Peyer's patch (tissue), 4 donors: ENCODE results near the gene ITSN2. TPM values are rescaled to one million over a fixed set of nuclear protein-coding genes. Genes with fewer than 3 reads are reported as not detected.

Source experiments
- DNase-seq, 3 donors: peaks; one replicate each; pipeline ENCODE4 v3.0.0-alpha.2; 2017 to 2019
- H3K27ac ChIP-seq, 4 donors: fragments of 200-600 bp; sonication (generic); one replicate each; pipeline ENCODE4 v1.5.1; 2016 to 2019
- H3K27me3 ChIP-seq, 2 donors: fragments of 200-600 bp; sonication (generic); one replicate each; pipeline ENCODE4 v1.5.1; 2019
- H3K36me3 ChIP-seq, 3 donors: fragments of 200-600 bp; sonication (generic); one replicate each; pipeline ENCODE4 v1.5.1; 2016 to 2019
- H3K4me1 ChIP-seq, 4 donors: fragments of 200-600 bp; sonication (generic); one replicate each; pipeline ENCODE4 v1.5.1; 2016 to 2019
- H3K4me3 ChIP-seq, 4 donors: fragments of 200-600 bp; sonication (generic); 1 replicate in 3 of 4; 2 replicates in 1 of 4; pipeline ENCODE4 v1.5.1; 2016 to 2019; ENCODE audit warnings: mild to moderate bottlenecking in 1 of 4
- H3K9me3 ChIP-seq, 4 donors: fragments of 200-600 bp; sonication (generic); one replicate each; pipeline ENCODE4 v1.5.1; 2016 to 2019; ENCODE audit warnings: mild to moderate bottlenecking in 1 of 4
- POLR2A ChIP-seq, 2 donors: fragments of 450-650 bp; IDR thresholded peaks; one replicate each; pipeline ENCODE4 v1.5.1; 2017; ENCODE audit warnings: antibody characterized with exemption in 2 of 2, mild to moderate bottlenecking in 2 of 2, moderate library complexity in 2 of 2
- total RNA-seq, 4 donors: library from RNA; depleted of rRNA; stranded (reverse); fragments of >200 nt; gene quantifications; one replicate each; pipeline ENCODE4 v1.1.0, GENCODE V29; 2016
- TF ChIP-seq, protein P1 (sequence below), 6 experiments: fragments of 450-650 bp in 4 of 6; fragments of 200-600 bp in 2 of 6; sonication (generic) in 1 of 6; IDR thresholded peaks; one replicate each; pipeline ENCODE4 v1.5.1; 2017 to 2019; ENCODE audit warnings: antibody characterized with exemption in 6 of 6, mild to moderate bottlenecking in 3 of 6, moderate library complexity in 1 of 6

Gene ITSN2
- total RNA-seq, 4 donors from 2014 or later: 35.6 to 112 (median 46.4) TPM

DNA sequence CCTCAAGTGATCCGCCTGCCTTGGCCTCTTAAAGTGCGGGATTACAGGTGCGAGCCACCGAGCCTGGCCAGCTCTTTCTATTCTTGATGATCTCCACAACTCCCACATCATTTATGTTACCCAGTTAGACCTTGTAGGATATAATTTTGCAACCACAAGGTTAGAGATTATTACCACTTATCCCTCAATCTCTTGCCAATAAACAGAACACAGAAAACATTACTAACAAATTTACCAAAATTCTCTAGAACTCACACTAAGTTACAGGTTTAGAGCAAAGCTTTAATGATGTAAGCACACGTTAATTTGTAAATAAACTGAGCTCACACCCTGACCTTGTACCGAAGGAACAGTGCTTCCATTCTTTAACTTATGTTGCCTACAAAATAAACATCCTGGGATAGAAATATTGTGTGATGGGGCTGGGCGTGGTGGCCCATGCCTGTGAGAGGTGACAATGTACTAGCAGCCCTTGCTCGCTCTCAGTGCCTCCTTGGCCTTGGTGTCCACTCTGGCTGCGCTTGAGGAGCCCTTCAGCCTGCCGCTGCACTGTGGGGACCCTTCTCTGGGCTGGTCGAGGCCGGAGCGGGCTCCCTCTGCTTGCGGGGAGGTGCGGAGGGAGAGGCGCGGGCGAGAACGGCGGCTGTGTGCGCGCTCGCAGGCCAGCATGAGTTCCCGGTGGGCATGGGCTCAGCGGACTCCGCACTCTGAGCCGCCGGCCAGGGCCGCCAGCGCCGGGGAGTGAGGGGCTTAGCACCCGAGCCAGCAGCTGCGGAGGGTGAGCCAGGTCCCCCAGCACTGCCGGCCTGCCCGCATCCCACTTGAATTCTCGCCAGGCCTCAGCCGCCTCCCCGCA, 42.1 kb upstream of the ITSN2 start:
- H3K27ac ChIP-seq: no peak overlapping the region
- no peaks in the 10 kb centered on the region for H3K36me3 ChIP-seq
- no peak for DNase-seq
- peaks cover 0 to 13% (median 0%) of the 10 kb centered on the region in 4 donors for H3K4me1 ChIP-seq
- no peaks in the 10 kb centered on the region for H3K27me3 ChIP-seq
- no peaks in the 10 kb centered on the region for H3K9me3 ChIP-seq
- peak overlapping the region in 3 of 4 donors; percentile 15 to 25 (median 20) for H3K4me3 ChIP-seq
- TF ChIP-seq, protein P1, sequence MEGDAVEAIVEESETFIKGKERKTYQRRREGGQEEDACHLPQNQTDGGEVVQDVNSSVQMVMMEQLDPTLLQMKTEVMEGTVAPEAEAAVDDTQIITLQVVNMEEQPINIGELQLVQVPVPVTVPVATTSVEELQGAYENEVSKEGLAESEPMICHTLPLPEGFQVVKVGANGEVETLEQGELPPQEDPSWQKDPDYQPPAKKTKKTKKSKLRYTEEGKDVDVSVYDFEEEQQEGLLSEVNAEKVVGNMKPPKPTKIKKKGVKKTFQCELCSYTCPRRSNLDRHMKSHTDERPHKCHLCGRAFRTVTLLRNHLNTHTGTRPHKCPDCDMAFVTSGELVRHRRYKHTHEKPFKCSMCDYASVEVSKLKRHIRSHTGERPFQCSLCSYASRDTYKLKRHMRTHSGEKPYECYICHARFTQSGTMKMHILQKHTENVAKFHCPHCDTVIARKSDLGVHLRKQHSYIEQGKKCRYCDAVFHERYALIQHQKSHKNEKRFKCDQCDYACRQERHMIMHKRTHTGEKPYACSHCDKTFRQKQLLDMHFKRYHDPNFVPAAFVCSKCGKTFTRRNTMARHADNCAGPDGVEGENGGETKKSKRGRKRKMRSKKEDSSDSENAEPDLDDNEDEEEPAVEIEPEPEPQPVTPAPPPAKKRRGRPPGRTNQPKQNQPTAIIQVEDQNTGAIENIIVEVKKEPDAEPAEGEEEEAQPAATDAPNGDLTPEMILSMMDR (IDR thresholded peaks at IDR 0.05): no peak

DNA sequence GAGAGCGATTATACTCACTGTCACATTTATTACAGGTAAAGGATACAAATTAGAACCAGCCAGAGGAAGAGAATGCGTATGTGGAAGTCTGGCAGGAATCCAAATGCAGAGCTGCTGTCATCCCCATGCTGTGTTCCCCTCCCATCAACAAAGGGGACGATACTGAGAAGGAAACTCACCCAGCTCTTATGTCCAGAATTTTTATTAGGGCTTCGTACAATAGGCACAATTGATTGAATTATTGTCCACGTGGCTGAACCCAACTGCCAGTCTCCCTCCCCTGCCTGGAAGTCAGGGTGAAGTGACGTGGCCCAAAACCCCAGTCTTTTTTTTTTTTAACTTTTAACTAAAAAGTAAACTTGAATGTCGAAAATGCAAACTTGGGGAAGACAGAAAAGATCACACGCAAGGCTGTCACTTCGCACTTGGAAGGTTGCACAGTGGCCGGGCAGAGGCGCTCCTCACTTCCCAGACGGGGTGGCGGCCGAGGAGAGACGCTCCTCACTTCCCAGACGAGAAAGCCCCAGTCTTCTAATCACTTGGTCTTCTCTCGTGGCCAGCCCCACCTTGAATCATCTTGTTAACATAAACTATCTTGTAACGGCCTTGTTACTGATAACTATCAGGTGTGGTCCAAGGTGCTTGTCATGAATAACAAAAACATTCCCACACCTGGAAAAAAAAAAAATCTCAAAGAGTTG, 40.0 kb upstream of the ITSN2 start:
- Histone ChIP-seq H3K27me3 (no peaks in the 10 kb centered on the region), H3K4me1 (peaks cover 0 to 13% (median 0%) of the 10 kb centered on the region in 4 donors), H3K9me3 (no peaks in the 10 kb centered on the region), H3K27ac (no peak overlapping the region), H3K4me3 (no peak overlapping the region), H3K36me3 (no peaks in the 10 kb centered on the region)
- DNase-seq: no peak
- TF ChIP-seq POLR2A (IDR thresholded peaks at IDR 0.05): no peak
- TF ChIP-seq, protein P1 (IDR thresholded peaks at IDR 0.05): no peak

DNA sequence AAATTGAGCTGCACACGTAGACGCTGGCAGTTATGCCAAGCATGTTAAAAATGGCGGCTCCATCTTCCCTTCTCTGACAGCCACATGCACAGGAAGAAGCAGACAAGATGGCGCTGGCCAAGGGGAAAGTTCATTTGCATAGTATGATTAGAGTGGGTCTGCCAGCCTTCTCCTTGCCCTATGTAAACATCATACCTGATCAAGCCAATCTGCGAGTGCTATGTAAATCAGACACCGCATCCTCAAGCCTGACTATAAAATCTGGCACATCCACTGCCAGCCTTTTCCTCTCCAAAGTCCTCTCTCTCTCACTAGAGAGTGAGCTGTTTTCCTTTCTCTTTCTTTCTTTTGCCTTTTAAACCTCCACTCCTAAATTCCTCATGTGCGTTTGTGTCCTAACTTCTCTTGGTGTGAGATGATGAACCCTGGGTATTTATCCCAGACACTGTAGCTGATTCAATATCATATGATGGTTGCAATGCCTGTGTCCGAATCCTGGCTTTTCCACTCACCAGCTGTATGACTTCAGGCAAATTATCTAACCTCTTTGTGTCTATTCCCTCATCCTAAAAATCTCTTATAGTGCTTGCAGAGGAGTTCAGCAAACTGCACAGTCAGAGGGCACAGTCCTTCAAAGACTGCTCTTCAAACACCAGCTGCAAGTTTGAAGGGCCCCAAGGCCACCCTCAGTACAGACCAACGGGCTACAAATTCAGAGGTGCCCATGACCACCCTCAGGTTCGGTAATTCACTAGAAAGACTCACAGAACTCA, 39.3 kb upstream of the ITSN2 start:
- H3K27me3 ChIP-seq: no peaks in the 10 kb centered on the region
- no peak overlapping the region for H3K27ac ChIP-seq
- no peaks in the 10 kb centered on the region for H3K36me3 ChIP-seq
- no peaks in the 10 kb centered on the region for H3K9me3 ChIP-seq
- H3K4me1 ChIP-seq: peaks cover 0 to 13% (median 0%) of the 10 kb centered on the region in 4 donors
- no peak for DNase-seq
- H3K4me3 ChIP-seq: no peak overlapping the region
- TF ChIP-seq, protein P1 (IDR thresholded peaks at IDR 0.05): no peak
- TF ChIP-seq POLR2A (IDR thresholded peaks at IDR 0.05): no peak

DNA sequence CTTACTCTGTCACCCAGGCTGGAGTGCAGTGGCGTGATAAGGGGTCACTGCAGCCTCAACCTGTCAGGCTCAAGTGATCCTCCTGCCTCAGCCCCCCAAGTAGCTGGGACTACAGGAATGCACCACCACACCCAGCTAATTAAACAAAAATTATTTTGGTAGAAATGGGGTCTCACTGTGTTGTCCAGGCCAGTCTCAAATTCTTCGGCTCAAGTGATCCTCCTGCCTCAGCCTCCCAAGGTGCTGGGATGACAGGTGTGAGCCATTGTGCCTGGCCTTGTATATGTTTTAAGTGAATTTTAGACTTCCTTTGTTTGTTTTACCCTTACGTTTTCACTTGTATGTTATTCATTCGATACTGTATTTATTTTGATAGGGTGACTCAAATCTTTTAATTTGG, 34.7 kb upstream of the ITSN2 start:
- Histone ChIP-seq H3K36me3 (no peaks in the 10 kb centered on the region), H3K27ac (no peak overlapping the region), H3K4me3 (no peak overlapping the region), H3K4me1 (peaks cover 0 to 2% (median 0%) of the 10 kb centered on the region in 4 donors), H3K27me3 (no peaks in the 10 kb centered on the region), H3K9me3 (no peaks in the 10 kb centered on the region)
- no peak for DNase-seq
- TF ChIP-seq, protein P1 (IDR thresholded peaks at IDR 0.05): no peak
- no peak for TF ChIP-seq POLR2A (IDR thresholded peaks at IDR 0.05)

DNA sequence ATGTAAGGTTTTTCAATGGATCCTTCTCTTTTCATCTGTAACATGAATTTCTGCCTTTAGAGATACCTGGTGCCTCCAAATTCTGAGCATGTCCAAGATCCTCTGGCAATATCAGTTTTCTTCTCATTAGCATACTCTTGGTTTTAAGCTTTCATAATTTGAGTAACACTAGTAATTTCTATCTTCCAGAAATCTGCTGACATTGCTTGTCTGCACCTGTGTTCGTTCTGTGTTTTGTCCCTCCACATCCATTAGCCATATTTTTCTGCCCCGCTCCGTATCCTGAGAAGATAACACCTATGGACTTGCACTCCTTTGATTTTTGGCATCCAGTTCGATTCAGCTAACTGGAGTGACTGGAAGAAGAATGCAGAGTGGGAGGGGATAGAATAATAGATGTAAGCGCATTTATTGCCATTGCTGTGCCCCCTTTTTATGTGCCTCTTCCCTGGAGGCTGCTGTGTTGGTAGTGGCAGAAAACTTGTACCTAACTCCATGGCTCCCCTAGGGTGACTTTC, 32.3 kb upstream of the ITSN2 start:
- no peaks in the 10 kb centered on the region for H3K9me3 ChIP-seq
- no peaks in the 10 kb centered on the region for H3K27me3 ChIP-seq
- no peak for DNase-seq
- no peak overlapping the region for H3K4me3 ChIP-seq
- TF ChIP-seq POLR2A (IDR thresholded peaks at IDR 0.05): no peak
- TF ChIP-seq, protein P1 (IDR thresholded peaks at IDR 0.05): no peak
- no peak overlapping the region for H3K27ac ChIP-seq
- H3K4me1 ChIP-seq: no peaks in the 10 kb centered on the region
- no peaks in the 10 kb centered on the region for H3K36me3 ChIP-seq
